H1 (cell line): ENCODE data around the gene GIMAP5. TPM values are rescaled to one million over a fixed set of nuclear protein-coding genes. Genes with fewer than 3 reads are reported as not detected.

ENCODE experiments used
- polyA plus RNA-seq, 7 experiments: library from polyadenylated mRNA; depleted of rRNA in 3 of 7; stranded (reverse) in 5 of 7; unstranded in 2 of 7; fragments of >200 nt in 5 of 7; fragments of 200-250 nt in 2 of 7; gene quantifications; 1 replicate in 5 of 7; 2 replicates in 1 of 7; 4 replicates in 1 of 7; pipeline versions ENCODE4 v1.2.1 to v1.2.3, GENCODE V29; 2011 to 2013; ENCODE audit warnings: missing spikeins in 2 of 7, mixed read lengths in 2 of 7
- total RNA-seq: library from RNA; stranded (reverse); fragmentation: NEBNext Ultra II Directional; extraction: Animal tissue kit (Norgen Biotek cat#: 25700); gene quantifications from 2 replicates; pipeline ENCODE4 v1.2.1, GENCODE V29; 2021
- TF ChIP-seq, protein P1 (sequence below): IDR thresholded peaks from 2 replicates; pipeline ENCODE4 v1.6.1; 2012; ENCODE audit warnings: inconsistent platforms

The GIMAP5 gene
- total and polyA plus RNA-seq, 2 of the 8 experiments (the other 6 are each of a cell fraction or from before 2014, with no cell fraction given): not detected

DNA sequence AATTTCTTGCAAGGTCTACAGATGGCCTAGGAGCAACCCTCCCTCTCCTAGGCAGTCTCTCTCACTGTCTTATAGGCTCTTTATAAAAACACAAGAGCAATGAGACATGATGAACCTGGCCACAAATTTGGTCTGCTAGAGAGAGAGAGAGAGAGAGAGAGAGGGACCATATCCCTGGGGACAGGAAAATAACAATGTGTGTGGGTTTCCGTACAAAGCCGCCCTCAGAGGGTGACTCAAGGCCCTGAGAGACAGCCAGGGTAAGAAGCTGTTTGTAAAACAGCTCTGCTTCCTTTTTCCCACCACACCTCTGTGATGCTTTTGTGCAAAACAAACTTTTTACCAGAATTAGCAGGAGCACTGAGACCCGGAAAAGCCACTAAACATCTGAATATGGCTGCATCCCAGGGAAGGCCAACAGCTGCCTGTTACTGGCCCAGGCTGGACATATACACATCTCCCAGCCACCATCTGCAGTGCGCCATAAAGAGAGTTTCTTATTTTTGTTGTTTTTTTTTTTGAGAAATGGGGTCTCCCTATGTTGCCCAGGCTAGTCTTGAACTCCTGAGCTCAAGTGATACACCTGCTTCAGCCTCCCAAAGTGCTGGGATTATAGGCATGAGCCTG, 18.4 kb downstream of the GIMAP5 start (continued):
- TF ChIP-seq, protein P1, sequence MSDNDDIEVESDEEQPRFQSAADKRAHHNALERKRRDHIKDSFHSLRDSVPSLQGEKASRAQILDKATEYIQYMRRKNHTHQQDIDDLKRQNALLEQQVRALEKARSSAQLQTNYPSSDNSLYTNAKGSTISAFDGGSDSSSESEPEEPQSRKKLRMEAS: no peak
